GM21360 (cell line): ENCODE results near the gene SH3BGRL2.

Source experiments
- ATAC-seq: cut with Tn5 transposase; IDR thresholded peaks from one replicate; pipeline ENCODE4 v1.9.1; 2021; ENCODE audit warnings: mild to moderate bottlenecking, moderate library complexity; ENCODE audit not compliant: unreplicated experiment

Gene SH3BGRL2

DNA sequence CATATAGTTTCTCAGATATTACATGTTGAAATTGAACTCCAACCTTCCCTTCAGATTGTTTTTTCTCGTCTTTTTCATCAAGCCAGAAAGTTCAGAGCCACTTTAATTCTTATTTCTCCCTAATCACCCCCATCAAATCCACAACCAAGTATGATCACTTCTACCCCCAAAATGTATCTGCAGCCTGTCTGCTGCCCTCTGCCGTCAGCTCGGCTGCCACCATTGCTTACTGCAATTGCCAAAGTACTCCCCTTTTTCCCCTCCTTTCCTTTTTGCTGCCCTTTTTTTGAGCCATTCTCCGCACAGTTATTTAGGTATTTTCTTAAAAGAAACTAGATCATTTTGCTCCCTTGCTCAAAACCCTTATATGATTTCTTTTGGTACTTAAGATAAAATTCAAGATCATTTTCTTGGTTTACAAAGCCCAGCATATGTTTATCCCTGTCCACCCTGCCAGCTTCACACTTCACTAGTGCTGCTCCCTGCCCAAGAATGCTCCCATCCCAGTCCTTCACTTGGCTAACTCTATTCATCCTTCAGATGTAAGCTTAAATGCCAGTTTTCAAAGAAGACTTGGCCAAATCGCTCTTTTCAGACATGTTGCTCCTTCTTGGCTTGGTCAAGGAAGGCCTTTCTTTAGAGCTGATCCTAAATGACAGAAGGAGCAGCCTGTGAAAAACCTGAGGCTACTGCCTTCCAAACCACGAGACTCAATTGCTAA lies 63.7 kb downstream of the SH3BGRL2 start:
- no peak for ATAC-seq

- no peak for ATAC-seq
Observed at GRCh38 chr6:79697430-79697829, 66.3 kb downstream of the SH3BGRL2 start.

GRCh38 chr6:79699606-79700005 lies 68.5 kb downstream of the SH3BGRL2 start:
- ATAC-seq = no peak

DNA sequence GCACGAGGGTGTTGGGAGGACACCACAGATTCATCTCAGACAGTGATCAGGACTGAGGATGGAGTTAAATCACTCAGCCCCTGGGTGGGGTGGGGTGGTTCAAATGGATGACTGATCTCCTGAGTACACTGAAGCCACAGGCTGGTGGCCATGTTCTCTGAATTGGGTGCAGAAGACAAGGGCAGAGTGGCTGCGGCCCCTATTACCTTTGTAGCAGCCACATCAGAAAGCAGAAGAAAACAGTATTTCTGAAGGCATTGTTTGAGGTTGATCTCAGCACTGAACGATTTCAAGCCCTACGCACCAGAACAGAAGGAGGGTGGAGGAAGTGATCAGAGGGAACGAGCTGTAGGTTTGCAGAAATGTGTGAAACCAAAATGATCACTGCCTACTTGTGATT lies 71.6 kb downstream of the SH3BGRL2 start:
- no peak for ATAC-seq

- ATAC-seq = no peak
Observed at GRCh38 chr6:79704200-79704599, 73.1 kb downstream of the SH3BGRL2 start.

DNA sequence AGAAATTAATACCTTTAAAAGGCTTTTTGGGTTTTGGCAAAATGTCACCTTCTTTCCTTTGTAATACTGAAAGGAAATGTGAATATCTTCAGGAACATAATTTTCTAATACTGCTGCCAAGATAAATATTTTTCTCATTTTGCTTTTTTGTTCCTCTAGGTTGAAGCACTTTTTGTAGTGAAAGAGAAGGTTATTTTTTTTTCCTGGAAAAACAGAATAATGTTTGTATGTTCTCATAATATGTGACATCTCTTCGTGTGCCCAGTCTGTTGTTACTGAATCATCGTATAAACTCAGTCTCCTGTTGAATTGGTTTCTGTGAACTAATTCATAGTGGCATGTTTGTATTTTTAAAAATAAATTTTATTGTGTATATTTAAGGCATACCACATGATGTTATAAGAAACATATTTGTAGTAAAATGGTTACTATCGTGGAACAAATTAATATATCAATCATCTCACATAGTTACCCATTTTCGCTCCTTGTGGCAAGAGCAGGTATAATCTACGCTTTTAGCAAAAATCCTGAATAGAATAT lies 74.4 kb downstream of the SH3BGRL2 start:
- ATAC-seq = no peak

GRCh38 chr6:79706527-79706926 lies 75.4 kb downstream of the SH3BGRL2 start:
- ATAC-seq = no peak

GRCh38 chr6:79707621-79708020 lies 76.5 kb downstream of the SH3BGRL2 start:
- ATAC-seq = no peak

- no peak for ATAC-seq
Observed at GRCh38 chr6:79708095-79708791, 77.1 kb downstream of the SH3BGRL2 start.

- ATAC-seq = no peak
Observed at GRCh38 chr6:79710127-79710526, 79.0 kb downstream of the SH3BGRL2 start.

GRCh38 chr6:79711167-79711566 lies 80.0 kb downstream of the SH3BGRL2 start:
- no peak for ATAC-seq

- ATAC-seq = no peak
Observed at GRCh38 chr6:79712144-79712543, 81.0 kb downstream of the SH3BGRL2 start.

DNA sequence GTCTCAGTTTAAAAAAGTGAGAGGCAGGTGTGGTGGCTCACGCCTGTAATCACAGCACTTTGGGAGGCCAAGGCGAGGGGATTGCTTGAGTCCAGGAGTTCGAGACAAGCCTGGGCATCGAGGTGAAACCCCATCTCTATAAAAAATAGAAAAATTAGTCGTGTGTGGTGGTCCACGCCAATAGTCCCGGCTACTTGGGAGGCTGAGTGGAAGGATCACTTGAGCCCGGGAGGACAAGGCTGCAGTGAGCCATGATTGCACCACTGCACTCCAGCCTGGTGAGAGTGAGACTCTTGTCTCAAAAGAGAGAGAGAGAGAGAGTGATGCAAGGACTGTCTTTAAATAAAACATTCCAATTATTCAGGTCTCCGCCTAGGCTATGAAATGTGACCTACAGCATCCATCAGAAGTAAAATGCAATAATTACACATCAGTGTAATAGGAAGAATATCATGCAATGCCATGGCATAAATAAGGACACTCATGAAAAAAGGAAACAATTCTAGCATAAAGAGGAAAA lies 81.5 kb downstream of the SH3BGRL2 start:
- ATAC-seq = no peak

DNA sequence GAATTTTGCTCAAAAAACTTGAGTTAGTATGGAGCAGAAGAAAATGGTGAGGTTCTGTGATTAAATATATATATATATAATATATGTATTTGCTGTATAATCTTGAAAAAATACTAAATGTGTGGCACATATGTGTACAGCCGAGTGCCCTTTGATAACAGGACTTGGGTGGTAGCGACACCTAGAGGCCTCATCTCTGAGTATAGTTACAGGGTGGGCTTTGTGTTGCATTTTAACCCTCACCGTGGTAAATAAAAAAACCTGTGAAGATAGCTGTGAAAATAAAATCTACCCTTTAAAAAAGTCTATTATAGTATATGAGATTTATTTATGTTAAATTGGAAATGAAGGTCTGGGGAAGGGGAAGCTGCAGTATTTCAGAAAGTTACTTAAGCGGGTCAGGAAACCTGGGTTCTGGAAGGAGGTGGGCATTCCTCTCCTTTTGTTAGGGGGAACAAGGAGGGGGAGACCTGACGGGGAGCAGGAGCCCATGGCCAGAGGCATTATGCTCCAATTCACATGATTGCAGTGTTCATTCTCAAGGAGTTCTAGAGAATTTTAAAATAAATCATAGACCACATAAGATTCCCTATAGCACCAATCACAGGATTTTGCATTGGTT lies 82.7 kb downstream of the SH3BGRL2 start:
- ATAC-seq = peak; percentile 86

GRCh38 chr6:79717989-79718388 lies 86.9 kb downstream of the SH3BGRL2 start:
- no peak for ATAC-seq

GRCh38 chr6:79718509-79719247 lies 87.5 kb downstream of the SH3BGRL2 start:
- ATAC-seq = no peak

DNA sequence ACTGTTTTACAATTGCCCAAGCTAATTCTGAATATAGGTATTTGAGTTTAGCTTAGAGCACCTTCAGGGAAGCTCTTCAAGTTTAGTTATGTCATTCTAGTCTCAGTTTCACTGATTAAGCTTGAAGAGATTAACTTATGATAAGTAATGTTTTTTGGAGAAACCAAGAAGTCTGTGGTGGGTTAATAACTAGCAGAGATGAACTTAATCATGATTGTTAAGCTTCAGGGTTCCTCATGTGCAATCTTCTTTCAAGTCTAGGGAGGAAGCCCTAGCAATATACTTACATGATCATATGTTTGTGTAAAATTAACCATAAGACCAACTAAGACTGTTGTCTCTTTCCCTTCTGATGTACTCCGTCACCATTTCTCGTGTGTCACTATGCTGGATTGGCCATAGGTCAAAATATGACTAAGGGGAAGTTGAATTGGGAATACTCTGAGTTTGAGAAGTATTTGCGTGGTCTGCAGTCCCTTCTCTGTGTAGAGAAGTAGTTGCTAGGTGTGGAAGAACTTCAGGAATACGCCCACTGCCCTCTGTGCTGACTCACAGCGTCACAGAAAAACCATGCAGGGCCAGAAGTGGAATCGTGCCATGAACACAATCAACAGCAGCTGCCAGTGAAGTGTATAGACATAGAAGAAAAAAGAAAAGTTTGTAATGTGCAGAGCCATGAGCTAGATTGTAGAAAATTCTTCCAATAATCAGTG lies 88.3 kb downstream of the SH3BGRL2 start:
- no peak for ATAC-seq

- no peak for ATAC-seq
Observed at GRCh38 chr6:79724816-79725215, 93.7 kb downstream of the SH3BGRL2 start.

GRCh38 chr6:79731471-79731870 lies 100.3 kb downstream of the SH3BGRL2 start:
- no peak for ATAC-seq

GRCh38 chr6:79733388-79733787 lies 102.3 kb downstream of the SH3BGRL2 start:
- no peak for ATAC-seq
